WI38 (cell line): ENCODE measurements around the gene VEGFA.

ENCODE experiments used
- H3K4me3 ChIP-seq: 2 replicates; pipeline ENCODE4 v1.5.1; 2011; ENCODE audit warnings: low read depth, mild to moderate bottlenecking, control low read depth, low read length
- CTCF ChIP-seq: IDR thresholded peaks from 2 replicates; pipeline ENCODE4 v1.5.1; 2012; ENCODE audit warnings: low read depth, mild to moderate bottlenecking, control low read depth, low read length

Gene VEGFA

GRCh38 chr6:43725643-43726580 is 44.1 kb upstream of the VEGFA start:
- no peak overlapping the region for H3K4me3 ChIP-seq
- no peak for TF ChIP-seq CTCF

- H3K4me3 ChIP-seq = no peak overlapping the region
- no peak for TF ChIP-seq CTCF
Observed at GRCh38 chr6:43727634-43728033, 42.4 kb upstream of the VEGFA start.

GRCh38 chr6:43728586-43728985 is 41.4 kb upstream of the VEGFA start:
- H3K4me3 ChIP-seq = no peak overlapping the region
- TF ChIP-seq CTCF = no peak

GRCh38 chr6:43729537-43729936 is 40.5 kb upstream of the VEGFA start:
- TF ChIP-seq CTCF = no peak
- no peak overlapping the region for H3K4me3 ChIP-seq

GRCh38 chr6:43730634-43731033 is 39.4 kb upstream of the VEGFA start:
- no peak overlapping the region for H3K4me3 ChIP-seq
- TF ChIP-seq CTCF = no peak

GRCh38 chr6:43733471-43734293 is 36.3 kb upstream of the VEGFA start:
- no peak overlapping the region for H3K4me3 ChIP-seq
- TF ChIP-seq CTCF = no peak

- TF ChIP-seq CTCF = no peak
- H3K4me3 ChIP-seq = no peak overlapping the region
Observed at GRCh38 chr6:43734294-43734665, 35.7 kb upstream of the VEGFA start.
